ENCODE measurements around the gene CCDC152.

- TF ChIP-seq, protein P1, sequence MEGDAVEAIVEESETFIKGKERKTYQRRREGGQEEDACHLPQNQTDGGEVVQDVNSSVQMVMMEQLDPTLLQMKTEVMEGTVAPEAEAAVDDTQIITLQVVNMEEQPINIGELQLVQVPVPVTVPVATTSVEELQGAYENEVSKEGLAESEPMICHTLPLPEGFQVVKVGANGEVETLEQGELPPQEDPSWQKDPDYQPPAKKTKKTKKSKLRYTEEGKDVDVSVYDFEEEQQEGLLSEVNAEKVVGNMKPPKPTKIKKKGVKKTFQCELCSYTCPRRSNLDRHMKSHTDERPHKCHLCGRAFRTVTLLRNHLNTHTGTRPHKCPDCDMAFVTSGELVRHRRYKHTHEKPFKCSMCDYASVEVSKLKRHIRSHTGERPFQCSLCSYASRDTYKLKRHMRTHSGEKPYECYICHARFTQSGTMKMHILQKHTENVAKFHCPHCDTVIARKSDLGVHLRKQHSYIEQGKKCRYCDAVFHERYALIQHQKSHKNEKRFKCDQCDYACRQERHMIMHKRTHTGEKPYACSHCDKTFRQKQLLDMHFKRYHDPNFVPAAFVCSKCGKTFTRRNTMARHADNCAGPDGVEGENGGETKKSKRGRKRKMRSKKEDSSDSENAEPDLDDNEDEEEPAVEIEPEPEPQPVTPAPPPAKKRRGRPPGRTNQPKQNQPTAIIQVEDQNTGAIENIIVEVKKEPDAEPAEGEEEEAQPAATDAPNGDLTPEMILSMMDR (IDR thresholded peaks at IDR 0.05), result no peak
- TF ChIP-seq ZFX (IDR thresholded peaks at IDR 0.05; ENCODE audit: borderline replicate concordance), result no peak
Observed at GRCh38 chr5:42848545-42848944, 91.9 kb downstream of the CCDC152 start.

Data from 22Rv1 (cell line).